Amniotic stem cell (primary cell): ENCODE measurements around the gene UACA.
A peak's percentile ranks its signal among the peaks of the same experiment; 100 is the strongest.
"Not testable (repeated sequence)": the region's sequence is repeated elsewhere in the genome, so short reads cannot be mapped to it uniquely, and the experiment has no call there.

Source experiments
- DNase-seq: peaks from one replicate; lab custom pipeline; 2025; lab: John Stamatoyannopoulos, UW

Gene UACA

GRCh38 chr15:70663069-70663468, 100.3 kb downstream of the UACA start:
- not testable (repeated sequence) for DNase-seq

DNA sequence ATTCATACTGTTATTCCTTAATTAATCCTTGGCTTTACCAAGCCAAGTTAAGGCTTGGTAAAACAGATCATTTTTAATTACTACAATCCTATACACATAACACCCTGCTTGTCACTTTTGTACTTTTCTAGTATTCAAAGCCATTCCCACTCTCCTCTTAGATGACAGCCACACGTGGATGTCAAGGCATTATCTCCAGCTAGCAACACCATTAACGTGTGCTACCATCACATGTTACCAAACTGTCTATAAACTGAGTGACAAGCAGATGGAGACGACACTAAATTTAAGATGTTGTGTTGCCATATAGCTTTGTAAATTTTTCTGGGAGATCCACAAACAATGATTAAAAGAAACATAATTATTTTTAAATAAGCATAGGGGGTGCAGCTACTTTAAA, 103.7 kb downstream of the UACA start:
- DNase-seq: no peak

DNA sequence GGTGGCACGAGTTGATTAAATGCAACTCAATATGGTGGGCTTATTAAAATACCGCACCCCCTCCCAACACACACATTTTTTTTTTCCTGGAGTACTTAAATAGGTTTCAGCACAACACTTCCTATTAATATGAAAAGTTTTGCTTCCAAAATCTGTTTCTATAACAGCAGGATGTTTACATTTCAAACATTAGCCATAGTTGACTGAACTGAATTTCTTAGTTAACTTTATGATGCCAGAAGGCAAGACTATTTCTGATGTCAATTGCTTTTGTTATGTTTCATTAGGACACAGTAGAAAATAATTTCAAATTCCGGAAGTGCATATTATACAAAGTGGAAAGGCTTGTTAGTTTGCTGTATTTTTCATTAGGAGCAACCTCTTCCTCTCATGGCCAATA, 104.7 kb downstream of the UACA start:
- DNase-seq: no peak

GRCh38 chr15:70653426-70653825, 109.9 kb downstream of the UACA start:
- DNase-seq: no peak

- DNase-seq: no peak
Observed at GRCh38 chr15:70652341-70652740, 111.0 kb downstream of the UACA start.

DNA sequence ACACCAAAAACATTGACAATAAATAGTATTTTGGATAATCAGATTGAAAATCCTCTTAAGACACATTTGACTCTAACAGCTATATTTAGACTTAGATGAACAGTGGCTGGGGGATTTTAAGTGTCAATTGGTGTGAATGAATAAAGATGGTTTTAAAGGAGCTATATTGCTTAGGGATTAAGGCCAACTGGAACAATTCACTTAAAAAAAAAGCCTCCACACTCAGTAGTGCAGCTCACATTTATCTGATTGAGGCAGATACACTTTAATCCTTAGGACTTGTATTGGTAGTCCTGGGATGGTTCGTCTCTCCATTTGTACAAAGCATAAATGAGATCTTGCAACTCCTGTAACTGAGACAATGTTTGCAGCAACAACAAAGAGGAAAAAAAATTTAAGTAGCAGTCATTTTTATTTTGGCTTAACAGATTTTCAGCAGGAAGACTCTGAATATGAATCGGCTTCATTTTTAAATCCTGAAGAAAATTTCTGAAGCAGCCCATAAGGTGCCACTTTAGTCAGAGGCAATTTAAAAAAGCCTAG, 112.0 kb downstream of the UACA start:
- DNase-seq: no peak

DNA sequence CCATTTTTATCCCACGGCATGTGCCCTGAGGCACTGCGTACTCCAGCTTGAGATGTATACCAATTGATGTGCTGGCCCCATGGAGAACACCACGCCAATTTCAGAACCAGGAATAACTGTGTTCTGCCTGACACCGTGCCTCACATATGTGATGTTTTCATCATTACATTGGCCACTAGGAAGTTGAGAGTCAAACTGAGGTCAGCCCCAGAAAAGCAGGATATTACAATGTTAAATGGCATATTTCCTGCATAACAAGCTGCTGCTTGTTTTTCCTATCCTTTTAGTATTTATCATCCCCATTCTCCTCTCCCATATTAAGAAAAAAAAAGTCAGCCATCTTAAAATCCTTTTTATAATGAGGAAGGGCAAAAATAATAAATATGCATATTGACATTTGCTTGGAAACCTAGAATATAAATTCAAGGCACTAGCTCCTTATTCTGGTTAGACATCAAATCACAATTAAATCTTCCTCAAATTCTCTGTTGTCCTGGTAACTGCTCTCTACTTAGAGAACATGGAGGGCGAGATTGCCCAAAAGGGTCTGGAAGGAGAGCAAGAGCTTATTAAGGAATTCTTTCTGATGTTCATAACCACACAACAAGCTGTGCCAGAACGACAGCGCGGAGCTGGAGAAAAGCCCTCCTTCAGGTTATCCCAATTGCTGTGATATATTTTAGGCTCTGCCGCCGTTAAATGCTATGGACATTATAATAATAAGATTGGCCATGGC, 112.6 kb downstream of the UACA start:
- no peak for DNase-seq

- no peak for DNase-seq
Observed at GRCh38 chr15:70647396-70647795, 116.0 kb downstream of the UACA start.

- DNase-seq: no peak
Observed at GRCh38 chr15:70646169-70646568, 117.2 kb downstream of the UACA start.

- DNase-seq: peak; percentile 10
Observed at GRCh38 chr15:70643783-70644125, 119.6 kb downstream of the UACA start.

DNA sequence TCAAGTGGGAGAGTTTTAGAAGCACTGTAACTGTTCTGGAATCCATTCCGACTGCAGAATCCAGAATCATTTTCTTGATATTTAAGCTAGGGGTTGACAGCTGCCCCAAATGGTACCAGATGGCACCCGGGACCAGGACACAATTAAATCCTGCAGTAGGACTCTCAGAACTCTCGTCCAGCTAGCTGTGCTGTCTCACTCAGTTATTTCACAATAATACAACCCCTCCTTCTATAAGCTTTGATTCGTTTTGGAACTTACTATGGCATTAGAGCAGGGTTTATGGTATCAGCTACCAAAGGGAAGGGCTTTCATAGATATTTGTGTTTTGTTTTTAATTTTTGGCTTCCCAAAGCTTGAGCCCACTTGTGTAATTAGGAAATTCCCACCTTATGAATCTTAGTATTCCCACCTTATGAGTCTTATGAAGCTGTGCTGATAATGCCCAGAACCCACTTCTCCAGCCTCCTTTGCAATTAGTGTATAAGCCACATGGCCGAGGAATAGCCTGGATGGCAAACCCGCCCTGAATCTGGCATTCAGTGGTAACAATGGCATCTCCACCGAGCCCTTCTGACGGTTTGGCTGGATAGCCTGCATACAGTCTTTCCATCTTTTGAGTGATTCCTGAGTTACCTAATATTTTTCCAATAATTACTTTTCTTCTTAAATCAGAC, 120.1 kb downstream of the UACA start:
- no peak for DNase-seq

DNA sequence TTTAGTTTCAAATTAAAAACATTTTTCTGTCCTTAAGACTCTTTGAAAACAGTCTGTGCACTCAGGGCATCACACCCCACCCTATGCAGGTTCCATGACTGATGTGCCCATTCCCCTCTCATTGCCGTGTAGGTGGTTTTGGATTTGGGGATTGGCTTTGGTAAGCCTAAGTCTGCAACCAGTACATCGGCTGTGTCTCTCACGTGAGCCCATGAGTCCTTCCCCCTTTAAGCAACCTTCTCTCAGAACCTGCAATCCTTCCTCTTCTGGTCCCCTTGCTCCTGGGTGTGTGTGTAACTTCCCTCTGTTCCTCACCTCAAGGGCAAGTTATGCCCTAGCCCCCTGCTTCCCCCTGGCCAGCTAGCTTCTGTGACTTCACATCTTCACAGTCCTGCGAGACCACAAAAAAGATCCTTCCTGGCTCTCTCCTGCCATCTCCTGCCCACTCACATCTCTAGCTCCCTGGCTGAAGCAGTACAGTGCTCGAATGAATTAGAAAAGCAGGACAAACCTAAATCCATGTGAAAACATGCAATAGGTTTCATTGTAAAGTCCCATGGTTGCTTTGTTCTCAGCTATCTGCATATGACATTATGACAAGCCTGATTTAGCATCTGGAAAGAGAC, 126.7 kb downstream of the UACA start:
- no peak for DNase-seq

DNA sequence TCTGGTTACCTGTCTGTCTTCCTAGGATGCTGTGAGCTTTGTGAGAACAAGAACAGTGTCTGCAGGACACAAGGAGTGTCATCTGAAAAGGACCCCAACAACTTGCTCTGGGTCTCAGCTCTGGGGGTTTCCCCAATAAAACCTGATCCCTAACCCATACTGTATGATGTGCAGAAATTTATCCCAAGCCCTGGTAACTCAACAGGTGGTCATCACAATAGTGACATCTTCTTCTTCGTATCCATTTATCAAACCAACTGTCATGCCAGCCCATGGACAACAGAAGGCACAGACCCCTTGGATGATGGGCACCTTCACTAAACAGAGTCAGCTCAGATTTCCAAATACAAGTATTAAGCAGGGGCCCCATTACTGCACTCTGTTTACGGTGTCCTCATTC, 127.5 kb downstream of the UACA start:
- no peak for DNase-seq

DNA sequence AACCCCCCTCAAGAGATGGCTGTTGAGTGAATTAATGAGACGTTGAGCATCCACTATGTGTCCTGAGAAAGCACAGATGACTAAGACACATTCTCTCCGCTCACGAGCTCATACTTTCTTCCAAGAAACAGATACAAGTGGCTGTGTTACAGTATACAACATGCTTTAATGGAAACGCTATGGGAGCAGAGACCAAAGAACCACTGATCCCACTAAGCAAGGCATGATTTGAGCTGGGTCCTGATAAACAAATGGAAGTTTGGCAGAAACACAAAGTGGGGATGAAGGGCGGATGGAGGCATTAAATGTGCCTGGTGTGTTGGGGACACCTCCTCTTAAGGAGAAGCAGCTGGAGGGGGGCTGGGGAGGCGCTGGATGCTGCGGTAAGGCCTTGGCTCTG, 129.4 kb downstream of the UACA start:
- no peak for DNase-seq

DNA sequence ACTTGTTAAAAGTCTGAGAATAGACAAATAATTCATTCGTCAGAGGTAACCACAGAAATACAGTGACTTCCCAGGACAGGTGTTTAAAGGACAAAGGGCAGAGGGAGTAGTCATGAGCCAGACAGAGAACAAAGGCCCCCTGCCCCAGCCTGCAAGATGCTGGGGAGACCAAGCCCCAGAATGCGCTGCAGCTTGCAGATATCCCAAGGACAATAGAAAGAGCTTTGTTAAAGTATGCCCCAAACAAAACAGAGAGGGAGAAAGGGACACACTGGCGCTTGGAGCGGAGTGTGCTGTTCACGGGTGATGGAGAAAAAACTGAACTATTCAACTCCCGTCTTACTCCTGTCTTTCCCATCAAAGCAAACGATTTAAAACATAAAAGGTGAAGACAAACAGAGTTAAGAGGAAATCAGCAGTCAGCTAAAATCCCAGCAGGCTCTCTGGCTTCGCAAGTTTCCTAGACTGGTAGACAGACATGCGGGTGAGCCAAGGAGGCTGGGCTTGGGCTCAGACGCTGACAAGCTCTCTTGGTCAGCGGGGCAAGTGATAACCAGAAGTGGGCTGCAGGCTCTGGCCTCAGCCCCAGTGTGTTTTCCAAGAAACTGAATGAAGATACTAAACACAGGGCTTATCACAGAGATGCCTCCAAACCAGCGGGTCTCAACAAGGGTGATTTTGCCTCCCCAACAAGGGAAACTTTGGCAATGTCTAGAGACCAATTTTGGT, 130.1 kb downstream of the UACA start:
- no peak for DNase-seq

GRCh38 chr15:70632491-70633102, 130.8 kb downstream of the UACA start:
- DNase-seq: no peak

DNA sequence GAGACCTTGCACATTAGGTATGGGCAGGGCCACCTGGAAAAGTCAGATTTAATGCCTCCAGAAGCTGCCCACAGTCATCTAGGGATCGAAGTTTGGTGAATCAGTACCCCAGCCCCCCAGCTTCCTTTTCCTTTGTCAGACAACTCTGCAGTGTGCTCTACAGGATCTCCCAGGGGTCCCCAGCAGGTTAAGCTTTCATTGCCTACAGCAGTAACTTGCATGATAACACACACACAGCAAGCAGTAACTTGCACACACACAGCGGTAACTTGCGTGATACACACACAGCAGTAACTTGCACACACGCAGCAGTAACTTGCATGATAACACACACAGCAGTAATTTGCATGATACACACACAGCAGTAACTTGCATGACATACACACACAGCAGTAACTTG, 131.3 kb downstream of the UACA start:
- no peak for DNase-seq

GRCh38 chr15:70629735-70630273, 133.6 kb downstream of the UACA start:
- DNase-seq: no peak

DNA sequence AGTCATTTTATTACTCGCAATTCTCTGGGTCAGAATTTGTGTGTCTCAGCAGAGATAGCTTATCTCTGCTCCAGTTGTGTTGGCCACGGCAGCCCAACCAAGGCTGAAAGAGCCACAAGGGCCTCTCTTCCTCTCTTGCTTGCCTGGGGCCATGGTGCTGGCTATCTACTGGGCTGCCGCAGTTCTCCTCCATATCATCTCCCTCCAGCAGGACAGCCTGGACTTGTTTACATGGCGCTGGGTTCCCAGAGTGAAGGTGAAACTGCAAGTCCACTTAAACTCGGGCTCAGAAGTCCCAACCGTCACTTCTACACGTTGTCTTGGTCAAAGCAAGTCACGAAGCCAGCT, 134.8 kb downstream of the UACA start:
- DNase-seq: no peak

- no peak for DNase-seq
Observed at GRCh38 chr15:70627734-70628548, 135.4 kb downstream of the UACA start.

DNA sequence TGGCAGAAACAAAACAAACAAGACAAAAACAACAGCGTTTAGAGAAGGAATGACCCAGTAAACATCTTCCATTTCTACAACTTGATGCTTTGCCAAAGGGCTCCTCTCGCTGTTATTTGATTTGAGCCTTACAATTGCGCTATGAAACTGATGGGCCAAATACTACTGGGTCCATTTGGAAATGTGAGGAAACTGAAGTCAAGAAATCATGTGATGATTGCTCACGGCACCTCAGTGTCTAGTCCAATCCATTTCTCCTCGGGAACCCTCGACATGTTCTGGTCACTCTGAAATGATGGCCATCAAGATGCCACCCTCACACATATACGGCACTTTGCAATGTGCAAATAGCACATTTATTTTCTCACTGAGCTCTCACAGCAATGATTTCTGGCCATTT, 136.0 kb downstream of the UACA start:
- DNase-seq: no peak
